OCI-LY1 (cell line): ENCODE results near the gene LHX6.

ENCODE experiments used
- H2AFZ ChIP-seq: fragments of 200-600 bp; sonication (generic), shearing (Covaris generic); 2 replicates; pipeline ENCODE4 v1.6.0; 2014; ENCODE audit warnings: antibody characterized with exemption, mild to moderate bottlenecking, low read length
- H3F3A ChIP-seq: fragments of 200-600 bp; sonication (generic), shearing (Covaris generic); 2 replicates; pipeline ENCODE4 v1.6.0; 2014; ENCODE audit warnings: mild to moderate bottlenecking, antibody characterized with exemption, low read length, moderate library complexity; ENCODE audit not compliant: insufficient read depth
- H3K27ac ChIP-seq: fragments of 200-600 bp; sonication (generic); 2 replicates; pipeline ENCODE4 v1.5.1; 2014; ENCODE audit warnings: low read length, mixed run types, mild to moderate bottlenecking, low read depth; ENCODE audit not compliant: poor library complexity, severe bottlenecking
- H3K27me3 ChIP-seq: fragments of 200-600 bp; sonication (generic); 2 replicates; pipeline ENCODE4 v1.6.0; 2014; ENCODE audit warnings: antibody characterized with exemption, mild to moderate bottlenecking, low read length, moderate library complexity; ENCODE audit not compliant: insufficient read depth
- H3K36me3 ChIP-seq: fragments of 200-600 bp; sonication (generic); 2 replicates; pipeline ENCODE4 v1.6.1; 2014; ENCODE audit warnings: mild to moderate bottlenecking, antibody characterized with exemption, low read length, moderate library complexity, mixed read lengths; ENCODE audit not compliant: insufficient read depth
- H3K4me1 ChIP-seq: fragments of 200-600 bp; sonication (generic); 2 replicates; pipeline ENCODE4 v1.5.1; 2014; ENCODE audit warnings: mild to moderate bottlenecking, low read length, moderate library complexity; ENCODE audit not compliant: insufficient read depth, severe bottlenecking
- H3K4me2 ChIP-seq: fragments of 200-600 bp; sonication (generic), shearing (Covaris generic); 2 replicates; pipeline ENCODE4 v1.6.1; 2014; ENCODE audit warnings: low read length
- H3K4me3 ChIP-seq: fragments of 200-600 bp; sonication (generic); 2 replicates; pipeline ENCODE4 v1.5.1; 2014; ENCODE audit warnings: low read length, low read depth, mild to moderate bottlenecking, mixed read lengths; ENCODE audit not compliant: poor library complexity, severe bottlenecking
- H3K79me2 ChIP-seq: fragments of 200-600 bp; shearing (Covaris generic); 2 replicates; pipeline ENCODE4 v1.6.1; 2016; ENCODE audit warnings: mixed run types, low read length, mixed read lengths; ENCODE audit not compliant: insufficient read depth
- H3K9ac ChIP-seq: fragments of 200-600 bp; sonication (generic), shearing (Covaris generic); 2 replicates; pipeline ENCODE4 v1.6.1; 2014; ENCODE audit warnings: mild to moderate bottlenecking, low read length, mixed read lengths
- H3K9me2 ChIP-seq: fragments of 200-600 bp; sonication (generic), shearing (Covaris generic); 2 replicates; pipeline ENCODE4 v1.6.1; 2014; ENCODE audit warnings: low read depth, mild to moderate bottlenecking, low read length, mixed read lengths
- H3K9me3 ChIP-seq: fragments of 200-600 bp; shearing (Covaris generic); 2 replicates; pipeline ENCODE4 v1.6.1; 2014; ENCODE audit warnings: low read length, mixed read lengths
- H4K20me1 ChIP-seq: fragments of 200-600 bp; sonication (generic), shearing (Covaris generic); 2 replicates; pipeline ENCODE4 v1.6.0; 2016; ENCODE audit warnings: mild to moderate bottlenecking, low read length; ENCODE audit not compliant: insufficient read depth
- EZH2 ChIP-seq: fragments of 200-600 bp; sonication (generic), shearing (Covaris generic); IDR thresholded peaks from 2 replicates; pipeline ENCODE4 v1.8.0; 2017; ENCODE audit warnings: borderline replicate concordance, mixed run types, mild to moderate bottlenecking, antibody characterized with exemption, low read length, moderate library complexity, mixed read lengths
- TF ChIP-seq, protein P1 (sequence below): fragments of 200-600 bp; sonication (generic), shearing (Covaris generic); IDR thresholded peaks from 2 replicates; pipeline ENCODE4 v1.5.1; 2017; ENCODE audit warnings: mild to moderate bottlenecking, antibody characterized with exemption, low read length, moderate library complexity, mixed read lengths

LHX6 gene

DNA sequence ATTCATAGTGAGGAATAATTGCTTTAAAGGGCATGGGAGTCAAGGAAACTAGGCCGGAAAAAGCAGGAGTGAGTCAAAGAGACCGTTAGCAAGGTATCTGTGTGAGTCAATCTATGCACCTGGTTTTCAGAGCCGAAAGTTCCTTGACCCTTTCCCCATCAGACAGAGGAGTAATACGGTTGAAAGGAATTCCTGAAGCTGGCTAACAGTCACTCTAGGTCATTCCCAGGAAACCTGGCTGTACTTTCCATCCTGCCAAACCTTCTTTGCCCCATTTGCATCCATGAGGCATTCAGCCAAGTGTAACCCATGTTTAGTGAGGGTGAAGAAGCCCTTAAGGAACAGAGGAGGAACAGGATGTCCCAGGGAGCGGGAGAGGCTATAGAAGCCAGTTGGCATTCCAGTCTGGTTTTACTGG is 19.7 kb upstream of the LHX6 start:
- Histone ChIP-seq H3K79me2 (no peaks in the 10 kb centered on the region), H3F3A (no peaks in the 10 kb centered on the region), H3K4me1 (no peaks in the 10 kb centered on the region), H3K27ac (no peak overlapping the region), H3K36me3 (peaks cover 84% of the 10 kb centered on the region), H3K9me3 (no peaks in the 10 kb centered on the region), H4K20me1 (no peaks in the 10 kb centered on the region), H3K9me2 (no peaks in the 10 kb centered on the region), H2AFZ (no peak overlapping the region), H3K4me2 (no peak overlapping the region), H3K9ac (no peak overlapping the region), H3K27me3 (no peaks in the 10 kb centered on the region), H3K4me3 (no peak overlapping the region)
- TF ChIP-seq, protein P1, sequence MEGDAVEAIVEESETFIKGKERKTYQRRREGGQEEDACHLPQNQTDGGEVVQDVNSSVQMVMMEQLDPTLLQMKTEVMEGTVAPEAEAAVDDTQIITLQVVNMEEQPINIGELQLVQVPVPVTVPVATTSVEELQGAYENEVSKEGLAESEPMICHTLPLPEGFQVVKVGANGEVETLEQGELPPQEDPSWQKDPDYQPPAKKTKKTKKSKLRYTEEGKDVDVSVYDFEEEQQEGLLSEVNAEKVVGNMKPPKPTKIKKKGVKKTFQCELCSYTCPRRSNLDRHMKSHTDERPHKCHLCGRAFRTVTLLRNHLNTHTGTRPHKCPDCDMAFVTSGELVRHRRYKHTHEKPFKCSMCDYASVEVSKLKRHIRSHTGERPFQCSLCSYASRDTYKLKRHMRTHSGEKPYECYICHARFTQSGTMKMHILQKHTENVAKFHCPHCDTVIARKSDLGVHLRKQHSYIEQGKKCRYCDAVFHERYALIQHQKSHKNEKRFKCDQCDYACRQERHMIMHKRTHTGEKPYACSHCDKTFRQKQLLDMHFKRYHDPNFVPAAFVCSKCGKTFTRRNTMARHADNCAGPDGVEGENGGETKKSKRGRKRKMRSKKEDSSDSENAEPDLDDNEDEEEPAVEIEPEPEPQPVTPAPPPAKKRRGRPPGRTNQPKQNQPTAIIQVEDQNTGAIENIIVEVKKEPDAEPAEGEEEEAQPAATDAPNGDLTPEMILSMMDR = no peak
- TF ChIP-seq EZH2 = no peak

DNA sequence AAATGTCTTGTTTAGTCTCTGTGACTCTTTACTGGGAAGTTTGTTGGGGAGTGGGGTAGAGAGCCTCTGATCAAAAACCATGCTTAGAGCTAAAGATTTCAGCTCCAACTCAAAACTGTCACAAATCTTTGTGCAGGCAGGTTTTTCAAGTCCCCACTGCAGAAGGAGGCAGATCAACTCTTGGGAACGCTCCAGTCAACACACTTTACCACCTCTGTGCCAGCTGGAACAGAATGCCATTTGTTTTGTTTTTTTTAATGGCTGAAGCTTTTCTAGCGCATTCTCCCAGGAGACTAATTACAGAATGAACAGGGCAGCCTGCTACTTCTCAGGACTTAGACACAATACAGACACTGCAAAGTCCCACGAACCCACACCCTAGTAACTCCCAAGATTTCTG is 17.9 kb upstream of the LHX6 start:
- Histone ChIP-seq H3K4me2 (no peak overlapping the region), H3K9ac (no peak overlapping the region), H3K36me3 (peaks cover 84% of the 10 kb centered on the region), H3K79me2 (no peaks in the 10 kb centered on the region), H3K9me2 (no peaks in the 10 kb centered on the region), H3K9me3 (no peaks in the 10 kb centered on the region), H4K20me1 (no peaks in the 10 kb centered on the region), H3K27ac (no peak overlapping the region), H3K4me3 (no peak overlapping the region), H2AFZ (no peak overlapping the region), H3K27me3 (no peaks in the 10 kb centered on the region), H3K4me1 (no peaks in the 10 kb centered on the region), H3F3A (no peaks in the 10 kb centered on the region)
- no peak for TF ChIP-seq EZH2
- TF ChIP-seq, protein P1 = no peak

DNA sequence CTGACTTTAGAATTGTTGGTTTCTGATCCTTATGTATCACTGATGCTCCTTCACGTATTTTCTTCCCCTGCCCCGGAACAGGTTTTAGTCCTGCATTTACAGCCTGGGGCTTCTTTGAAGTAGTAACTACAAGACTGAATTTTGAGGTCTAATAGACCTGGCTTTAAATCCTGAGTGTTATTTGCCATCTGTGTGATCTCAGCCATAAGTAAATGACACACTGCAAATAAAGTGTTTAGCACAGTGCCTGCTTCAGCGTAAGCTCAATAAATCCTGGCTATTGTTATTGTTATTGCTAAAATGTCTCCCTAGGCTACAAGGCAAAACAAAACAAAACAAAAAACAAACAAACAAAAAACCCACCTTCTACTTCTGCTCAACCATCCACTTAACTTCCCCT is 15.6 kb upstream of the LHX6 start:
- Histone ChIP-seq H3K4me2 (no peak overlapping the region), H3K4me1 (no peaks in the 10 kb centered on the region), H3K36me3 (peaks cover 85% of the 10 kb centered on the region), H3K4me3 (no peak overlapping the region), H3F3A (no peaks in the 10 kb centered on the region), H3K9ac (no peak overlapping the region), H3K9me3 (no peaks in the 10 kb centered on the region), H4K20me1 (no peaks in the 10 kb centered on the region), H3K79me2 (no peaks in the 10 kb centered on the region), H2AFZ (no peak overlapping the region), H3K27me3 (no peaks in the 10 kb centered on the region), H3K27ac (no peak overlapping the region), H3K9me2 (no peaks in the 10 kb centered on the region)
- TF ChIP-seq, protein P1 = no peak
- no peak for TF ChIP-seq EZH2
